GM21515 (cell line): ENCODE measurements around the gene RNF149.
"Not testable (repeated sequence)": the region's sequence is repeated elsewhere in the genome, so short reads cannot be mapped to it uniquely, and the experiment has no call there.

Experiments used
- ATAC-seq: cut with Tn5 transposase; IDR thresholded peaks from one replicate; pipeline ENCODE4 v1.9.1; 2021; ENCODE audit not compliant: unreplicated experiment

RNF149 gene

DNA sequence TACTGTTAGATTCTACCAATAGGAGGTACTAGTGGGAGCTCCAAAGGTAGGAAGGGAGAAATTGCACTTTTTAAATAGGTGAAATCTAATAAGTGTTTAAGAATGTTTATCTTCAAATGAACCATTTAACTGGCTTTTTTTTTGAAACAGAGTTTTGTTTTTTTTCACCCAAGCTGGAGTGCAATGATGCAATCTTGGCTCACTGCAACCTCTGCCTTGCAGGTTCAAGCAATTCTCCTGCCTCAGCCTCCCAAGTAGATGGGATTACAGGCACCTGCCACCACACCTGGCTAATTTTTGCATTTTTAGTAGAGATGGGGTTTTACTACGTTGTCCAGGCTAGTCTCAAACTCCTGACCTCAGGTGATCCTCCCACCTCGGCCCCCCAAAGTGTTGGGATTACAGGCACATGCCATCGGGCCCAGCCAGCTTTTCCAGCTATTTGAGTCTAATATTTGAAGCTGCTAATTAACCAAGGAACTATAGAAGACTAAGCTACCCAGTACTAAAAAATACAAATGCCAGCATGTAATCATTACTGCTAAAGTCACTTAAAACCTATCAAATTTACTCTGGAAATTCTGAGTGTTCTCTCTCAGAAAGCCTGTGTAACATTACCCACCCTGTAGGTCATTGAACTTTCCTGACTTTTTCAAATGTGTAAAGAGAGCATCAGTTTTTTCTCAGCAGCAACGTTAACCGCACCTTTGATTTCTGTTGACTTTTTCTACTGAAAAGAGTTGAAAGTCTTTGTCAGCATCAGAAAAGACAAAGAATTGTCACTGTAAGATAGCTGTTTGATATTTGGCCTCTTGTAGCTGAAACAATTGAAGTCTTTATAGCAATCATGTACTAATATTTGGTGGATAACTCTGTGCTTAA is 24.6 kb upstream of the RNF149 start:
- ATAC-seq: no peak

DNA sequence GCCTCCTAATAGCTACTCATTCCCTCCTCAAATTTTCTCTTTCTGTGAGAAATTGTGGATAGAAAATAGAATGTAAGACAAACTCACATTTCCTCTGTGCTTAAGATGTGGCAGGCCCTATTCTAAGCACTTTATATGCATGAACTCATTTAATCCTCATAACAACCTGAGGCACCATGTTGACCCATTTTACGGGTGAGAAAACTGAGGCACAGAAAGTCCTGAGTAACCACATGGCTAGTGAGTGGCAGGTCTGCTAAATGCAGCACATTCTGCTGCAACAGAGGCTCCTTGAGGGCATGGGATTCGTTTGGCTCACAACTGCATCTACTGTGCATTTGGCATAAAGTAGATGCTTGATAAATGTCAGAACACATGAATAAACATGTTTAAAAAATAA is 22.7 kb upstream of the RNF149 start:
- no peak for ATAC-seq

DNA sequence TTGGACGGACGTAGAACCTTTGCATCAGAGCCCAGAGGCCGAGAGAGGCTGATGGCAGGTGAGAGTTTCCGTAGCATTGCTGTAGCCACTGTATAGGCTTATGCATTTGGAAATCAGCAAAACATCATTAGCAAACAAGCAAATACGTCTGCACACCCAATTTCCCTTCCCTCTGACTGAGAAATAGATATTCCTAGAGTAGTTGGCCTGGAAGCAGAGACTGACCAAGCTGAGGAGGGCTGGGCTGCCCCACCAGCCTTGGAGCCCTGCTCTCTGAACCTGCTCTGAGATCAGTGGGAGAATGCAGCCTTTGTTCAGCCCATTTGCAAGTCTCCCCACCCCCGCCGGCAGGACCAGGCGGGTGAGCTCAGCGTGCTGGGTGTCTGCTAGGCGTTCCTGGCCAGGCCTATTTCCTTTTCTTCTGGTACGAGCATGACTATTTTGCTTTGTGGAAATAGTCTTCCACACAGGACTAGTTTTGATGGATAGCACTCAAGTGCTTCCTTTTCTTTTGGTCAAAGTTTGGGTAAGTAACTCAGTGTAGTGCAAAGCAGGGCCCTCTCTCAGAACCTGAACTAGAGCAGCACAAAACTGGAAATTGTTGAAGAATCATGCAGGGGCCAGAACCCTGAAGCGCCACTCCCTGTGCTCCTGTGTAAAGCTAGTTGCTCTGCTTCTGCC is 21.9 kb upstream of the RNF149 start:
- ATAC-seq: no peak

DNA sequence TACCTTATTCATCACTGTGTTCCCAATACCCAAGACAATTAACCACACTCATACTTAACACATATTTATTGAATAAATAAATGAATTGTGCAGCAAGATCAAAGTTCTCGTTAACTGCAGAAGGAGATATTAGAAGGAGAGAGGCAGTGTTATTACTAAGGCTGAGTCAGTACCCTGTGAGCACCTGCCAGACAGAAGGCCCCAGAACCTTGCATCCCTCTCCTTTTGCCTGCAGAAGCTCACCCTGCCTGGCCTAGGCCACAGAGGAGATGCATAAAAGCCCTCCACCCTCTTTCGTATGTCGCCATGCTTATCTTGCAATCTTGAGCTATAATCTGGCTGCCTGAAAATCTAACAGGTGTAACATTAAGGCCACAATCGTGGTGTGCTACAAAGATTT is 20.5 kb upstream of the RNF149 start:
- no peak for ATAC-seq

DNA sequence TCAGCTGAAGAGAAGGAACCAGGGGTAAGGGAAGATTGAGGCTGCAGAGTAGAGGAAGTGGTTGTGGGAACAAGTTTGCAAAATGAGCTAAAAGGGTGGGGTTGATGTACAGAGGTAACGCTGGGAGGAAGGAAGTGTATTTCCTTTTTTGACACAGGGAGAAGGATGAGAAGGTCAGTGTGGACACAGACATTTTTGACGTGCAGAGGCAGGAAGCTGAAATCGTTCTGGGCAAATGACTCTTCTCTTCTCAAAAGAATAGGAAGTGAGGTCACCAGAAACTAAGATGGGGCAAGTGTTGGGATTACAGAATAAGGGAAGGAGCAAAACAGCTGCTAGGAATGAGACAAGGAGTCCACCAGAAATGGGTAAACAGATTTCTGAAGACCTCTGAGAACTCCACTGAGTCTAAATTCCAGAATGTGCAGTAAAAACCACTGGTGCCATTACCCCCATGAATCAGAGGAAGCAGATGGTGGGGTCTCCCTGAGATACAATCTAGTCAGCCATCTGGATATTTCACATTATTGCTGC is 20.0 kb upstream of the RNF149 start:
- peak; percentile 55 for ATAC-seq

DNA sequence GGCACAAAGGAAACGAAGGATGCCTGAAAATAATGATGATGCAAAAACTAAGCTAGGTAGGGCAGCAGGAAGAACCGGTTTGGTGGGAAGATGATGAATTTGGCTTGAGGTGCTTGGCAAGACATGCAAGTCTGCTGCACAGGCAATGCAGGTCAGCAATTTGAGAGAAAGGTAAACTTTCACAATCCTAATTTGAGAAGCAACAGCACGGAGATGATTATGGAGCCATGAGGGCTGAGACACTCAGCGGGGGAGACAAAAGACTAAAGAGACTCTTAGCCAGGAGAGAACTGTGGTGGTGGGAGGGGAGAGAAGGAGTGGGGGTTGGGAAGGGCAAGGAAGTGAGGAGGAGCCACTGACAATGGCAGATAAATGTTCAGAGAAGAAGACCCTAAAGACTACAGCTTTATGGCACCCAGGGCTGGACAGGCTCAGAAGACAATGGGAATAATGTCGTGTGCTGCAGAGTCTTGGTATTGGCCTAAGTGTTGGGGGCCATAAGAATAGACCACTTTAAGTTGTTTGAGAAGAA is 19.4 kb upstream of the RNF149 start:
- no peak for ATAC-seq

DNA sequence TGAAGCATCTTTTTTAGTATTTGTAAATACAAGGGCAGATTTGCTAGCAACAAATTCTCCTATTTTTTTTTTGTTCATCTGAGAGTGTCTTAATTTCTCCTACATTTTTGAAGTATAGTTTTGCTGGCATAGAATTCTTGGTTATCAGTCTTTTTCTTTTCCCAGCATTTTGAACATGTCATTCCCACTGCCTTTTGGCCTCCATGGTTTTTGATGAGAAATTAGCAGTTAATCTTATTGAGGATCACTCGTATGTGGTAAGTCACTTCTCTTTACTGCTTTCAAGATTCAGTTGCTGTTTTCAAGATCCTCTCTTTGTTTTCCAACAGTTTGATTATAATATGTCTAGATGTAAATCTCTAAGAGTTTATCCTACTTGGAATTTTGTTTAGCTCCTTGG is 16.9 kb upstream of the RNF149 start:
- ATAC-seq: no peak

DNA sequence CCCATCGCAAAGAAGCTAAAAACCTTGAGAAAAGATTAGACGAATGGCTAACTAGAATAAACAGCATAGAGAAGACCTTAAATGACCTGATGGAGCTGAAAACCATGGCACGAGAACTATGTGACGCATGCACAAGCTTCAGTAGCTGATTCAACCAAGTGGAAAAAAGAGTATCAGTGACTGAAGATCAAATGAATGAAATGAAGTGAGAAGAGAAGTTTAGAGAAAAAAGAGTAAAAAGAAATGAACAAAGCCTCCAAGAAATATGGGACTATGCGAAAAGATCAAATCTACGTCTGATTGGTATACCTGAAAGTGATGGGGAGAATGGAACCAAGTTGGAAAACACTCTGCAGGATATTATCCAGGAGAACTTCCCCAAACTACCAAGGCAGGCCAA is 8.1 kb upstream of the RNF149 start:
- not testable (repeated sequence) for ATAC-seq

DNA sequence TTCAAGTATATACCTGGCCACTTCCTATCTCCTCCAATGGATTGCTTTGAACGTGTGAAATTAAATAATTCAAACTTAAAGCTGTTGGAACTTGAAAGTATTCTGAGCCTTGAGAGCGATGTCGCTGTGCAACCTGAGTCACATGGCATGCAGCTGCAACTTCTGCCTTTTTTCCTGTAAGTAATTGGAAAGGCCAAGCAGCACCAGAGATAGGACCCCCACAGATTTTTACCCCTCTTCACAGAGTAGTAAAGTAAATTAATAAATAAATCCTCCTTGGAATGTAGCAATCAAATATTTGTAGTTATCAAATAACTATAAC is 3.2 kb upstream of the RNF149 start:
- no peak for ATAC-seq

DNA sequence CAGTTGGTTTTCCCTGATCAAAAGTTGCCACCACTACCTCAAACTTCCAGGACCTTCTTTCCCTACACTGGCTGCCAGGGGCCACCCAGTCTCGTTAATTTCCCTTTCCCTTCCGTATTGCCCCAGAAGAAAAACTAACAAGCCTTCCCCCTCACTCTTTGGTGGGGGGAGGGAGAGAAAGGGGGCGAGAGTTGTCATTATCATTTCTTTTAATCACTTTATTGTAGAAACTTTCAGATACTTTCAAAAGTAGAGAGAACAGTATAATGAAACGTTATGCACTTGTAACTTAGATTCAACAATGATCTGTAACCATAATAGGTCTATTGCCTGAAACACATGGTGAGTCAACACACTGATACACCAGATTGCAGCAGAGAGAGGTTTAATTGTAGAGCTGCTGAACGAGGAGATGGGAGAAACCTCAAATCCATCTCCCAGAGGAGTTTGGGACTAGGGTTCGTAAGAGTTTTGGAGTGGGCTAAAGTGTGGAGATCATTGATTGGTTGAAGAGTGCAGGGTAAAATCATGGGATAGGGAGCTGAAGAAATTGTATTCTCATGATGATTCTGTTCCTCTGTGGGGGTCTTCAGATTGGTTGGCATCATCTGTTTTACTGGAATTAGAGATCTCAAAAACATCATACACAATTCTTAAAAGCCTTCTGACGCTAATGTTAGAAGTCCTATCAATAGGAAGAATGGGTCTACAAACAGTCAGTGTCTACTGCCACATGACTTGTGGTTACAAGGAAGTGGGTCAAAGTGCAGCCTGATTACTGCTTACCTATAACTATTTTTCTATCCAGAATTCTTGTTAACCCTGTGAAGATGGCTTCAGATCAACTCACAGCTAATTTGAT is 2.6 kb upstream of the RNF149 start:
- no peak for ATAC-seq

DNA sequence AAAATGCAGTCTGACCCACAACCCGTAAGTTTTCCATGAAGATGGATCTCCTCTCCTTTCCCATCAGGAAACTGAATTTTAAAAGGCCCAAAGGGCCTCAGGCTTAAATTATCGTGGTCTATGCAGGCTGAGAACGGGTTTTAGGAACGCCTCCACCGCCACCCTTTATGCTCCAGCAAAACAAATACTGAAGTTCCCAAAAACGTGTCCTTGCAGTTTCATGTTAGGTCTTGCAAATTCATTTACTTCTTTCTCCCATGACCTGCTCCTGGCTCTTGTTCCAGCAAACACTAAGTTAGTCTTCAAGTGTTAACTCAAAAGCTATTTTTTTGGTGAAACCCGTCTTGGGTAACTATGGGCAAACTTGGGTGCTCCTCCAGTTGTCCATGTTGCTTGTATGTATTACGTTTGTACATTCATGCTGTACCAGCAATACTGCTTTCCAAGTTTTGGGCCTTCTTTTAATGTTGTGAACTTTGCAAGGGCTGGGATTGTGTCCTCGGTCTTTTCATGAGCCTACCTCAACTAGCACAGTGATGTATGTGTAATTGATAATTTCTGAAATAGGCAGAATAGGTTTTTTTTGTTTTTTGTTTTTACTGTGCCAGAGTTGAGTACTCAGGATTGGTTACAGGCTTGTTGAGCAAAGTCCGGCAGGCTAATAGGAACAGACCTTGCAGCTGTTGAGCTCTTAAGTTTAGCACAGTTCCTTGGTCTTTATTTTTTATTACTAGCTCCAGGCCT is 1.8 kb upstream of the RNF149 start:
- no peak for ATAC-seq

DNA sequence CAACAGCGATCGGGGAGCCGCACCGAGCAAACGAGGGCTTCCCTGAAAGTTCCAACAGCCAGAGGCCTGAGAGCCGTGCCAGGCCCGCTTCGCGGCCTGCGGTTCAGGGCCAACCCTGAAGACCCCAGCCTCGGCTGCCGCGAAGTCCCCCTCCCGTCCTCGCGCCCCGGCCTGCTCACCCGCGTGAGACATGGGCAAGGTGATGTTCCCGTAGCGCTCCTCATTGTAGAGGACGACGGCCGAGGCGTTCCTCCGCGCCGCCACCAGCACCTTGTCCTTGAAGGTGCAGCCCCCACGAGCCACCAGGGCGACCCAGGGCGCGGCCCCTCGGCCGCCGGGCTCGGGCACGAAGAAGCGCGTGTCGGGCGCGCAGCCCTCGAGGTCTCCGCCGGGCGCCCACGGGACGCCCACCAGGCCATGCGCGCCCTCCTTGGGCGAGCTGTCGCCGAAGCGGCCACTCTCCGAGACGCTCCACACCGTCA is 510 bp downstream of the RNF149 start:
- ATAC-seq: peak; percentile 16

DNA sequence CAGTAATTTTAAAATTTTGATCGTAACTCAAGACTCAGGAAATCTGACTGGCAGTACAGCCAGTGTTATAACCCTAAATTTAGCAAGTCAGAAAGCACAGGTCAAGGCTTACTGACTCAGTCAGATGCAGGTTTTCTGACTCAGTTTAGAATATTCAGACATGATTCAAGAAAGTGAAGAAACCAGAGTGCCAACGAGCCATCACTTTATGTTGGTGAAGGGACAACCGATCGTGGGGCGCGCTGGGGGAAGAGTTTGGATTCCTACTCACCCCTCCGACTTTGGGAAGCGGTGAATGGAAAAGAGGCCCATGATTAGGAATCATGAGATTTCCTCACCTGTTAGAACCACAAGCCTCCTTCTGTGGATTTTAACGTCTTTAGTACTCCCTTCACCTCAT is 998 bp downstream of the RNF149 start:
- no peak for ATAC-seq

DNA sequence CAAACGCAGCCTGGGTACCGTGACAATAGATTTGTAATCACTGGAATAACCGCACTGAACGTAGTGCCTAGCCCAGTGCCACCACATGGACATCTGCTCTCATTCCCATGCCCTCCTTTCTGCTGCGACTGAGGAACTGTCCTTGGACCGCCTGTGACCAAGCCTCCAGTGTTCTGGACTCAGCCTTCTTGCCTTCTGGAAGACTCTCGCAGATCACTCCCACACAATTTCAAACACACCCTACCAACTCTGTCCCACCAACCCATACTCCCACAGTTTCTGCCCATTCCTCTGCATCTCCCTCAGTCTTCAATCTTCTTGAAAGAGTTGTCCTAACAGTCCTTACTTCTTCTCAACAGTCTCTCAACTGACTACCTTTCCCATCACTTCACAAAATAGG is 2.1 kb downstream of the RNF149 start:
- peak; percentile 1 for ATAC-seq

DNA sequence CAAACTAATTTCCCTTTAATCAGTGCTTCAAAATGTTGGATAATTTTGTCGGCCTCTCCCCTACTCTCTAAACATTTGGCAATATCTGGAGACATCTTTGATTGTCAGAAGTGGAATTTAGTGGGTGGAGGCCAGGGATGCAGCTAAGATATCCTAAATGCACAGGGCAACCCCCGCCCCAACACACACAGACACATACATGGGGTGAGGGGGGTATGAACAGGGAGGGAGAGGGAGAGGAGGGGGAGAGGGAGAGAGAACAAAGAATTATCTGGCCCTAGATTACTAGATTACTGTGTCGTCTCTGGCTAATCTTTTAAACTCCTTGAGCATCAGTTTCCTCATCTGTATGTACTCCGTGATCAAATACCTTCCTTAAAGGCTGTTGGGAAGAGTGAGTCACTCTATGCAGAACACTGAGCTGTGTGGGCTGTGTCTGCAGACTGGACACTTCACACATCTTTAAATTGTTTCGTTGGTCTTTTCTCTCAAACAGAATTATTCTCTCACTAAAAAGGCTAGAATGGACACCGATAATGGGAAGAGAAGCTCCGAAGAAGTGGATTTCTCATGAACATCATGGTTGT is 2.9 kb downstream of the RNF149 start:
- ATAC-seq: no peak

DNA sequence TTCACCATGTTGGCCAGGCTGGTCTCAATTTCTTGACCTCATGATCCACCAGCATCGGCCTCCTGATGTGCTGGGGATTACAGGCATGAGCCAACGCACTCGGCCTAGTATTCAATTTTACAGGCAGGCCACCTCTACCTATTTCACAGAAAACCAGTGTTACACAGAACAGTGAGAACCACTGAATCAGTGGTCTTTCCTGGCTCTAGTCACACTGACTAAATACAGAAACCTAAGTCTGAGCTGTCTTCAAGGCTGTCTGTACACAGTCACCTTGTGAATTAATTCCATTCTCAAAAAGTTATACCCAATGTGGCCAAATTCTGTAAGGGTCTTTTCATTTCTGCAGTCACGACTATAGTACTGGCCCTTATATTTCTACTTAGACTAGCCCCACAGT is 3.5 kb downstream of the RNF149 start:
- ATAC-seq: no peak

DNA sequence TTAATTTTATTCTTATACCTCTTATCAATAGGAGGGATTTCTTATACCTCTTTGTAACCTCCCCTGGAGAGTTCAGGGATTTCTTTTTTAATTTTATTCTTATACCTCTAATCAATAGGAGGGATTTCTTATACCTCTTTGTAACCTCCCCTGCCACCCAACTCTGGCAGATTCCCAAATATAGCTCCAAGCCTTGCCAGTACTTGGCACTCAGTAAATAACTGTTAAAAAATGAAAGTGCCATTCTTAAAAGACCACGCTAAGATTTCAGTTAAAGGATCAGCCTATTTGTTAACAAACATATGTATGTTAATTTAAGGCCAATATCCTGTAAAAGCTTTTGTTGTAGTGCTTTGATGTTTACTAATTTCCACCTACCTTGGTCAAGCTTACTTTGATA is 4.8 kb downstream of the RNF149 start:
- ATAC-seq: no peak

DNA sequence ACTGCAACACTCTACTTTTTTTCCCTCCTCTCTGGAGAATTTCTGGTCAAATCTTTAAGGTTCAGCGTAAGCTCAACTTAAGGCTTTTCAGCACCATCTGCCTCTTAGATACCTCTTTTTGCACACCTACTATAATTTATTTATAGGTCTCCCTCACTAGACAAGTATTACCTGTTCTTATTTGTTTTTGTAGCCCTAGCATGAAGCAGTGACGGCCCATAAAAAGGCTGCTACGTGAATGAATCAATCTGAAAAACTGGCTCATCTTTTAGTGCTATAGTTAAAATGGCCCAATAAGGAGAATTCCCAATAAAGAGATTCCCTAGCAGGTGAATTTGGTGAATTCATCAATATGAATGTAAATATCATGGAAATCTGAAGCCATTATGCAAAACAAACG is 6.5 kb downstream of the RNF149 start:
- ATAC-seq: no peak

DNA sequence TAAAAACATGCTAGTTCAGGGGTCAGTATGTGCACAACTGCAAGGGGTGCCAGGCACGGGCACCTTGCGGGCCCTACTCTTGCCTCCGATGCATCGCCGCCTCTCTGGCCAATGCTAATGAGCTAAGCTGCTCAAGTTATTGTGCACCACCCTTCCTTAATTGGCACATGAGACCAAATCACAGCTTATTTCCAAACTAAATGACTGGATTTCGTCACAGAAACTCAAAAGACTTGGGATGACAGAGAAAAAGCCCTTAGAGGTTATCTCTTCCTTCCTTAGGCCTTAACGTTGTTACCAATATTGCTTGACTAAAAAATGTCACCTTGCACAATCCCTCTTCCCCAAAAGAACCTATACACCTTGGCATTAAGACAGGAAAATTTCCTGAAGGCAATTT is 7.7 kb downstream of the RNF149 start:
- no peak for ATAC-seq

DNA sequence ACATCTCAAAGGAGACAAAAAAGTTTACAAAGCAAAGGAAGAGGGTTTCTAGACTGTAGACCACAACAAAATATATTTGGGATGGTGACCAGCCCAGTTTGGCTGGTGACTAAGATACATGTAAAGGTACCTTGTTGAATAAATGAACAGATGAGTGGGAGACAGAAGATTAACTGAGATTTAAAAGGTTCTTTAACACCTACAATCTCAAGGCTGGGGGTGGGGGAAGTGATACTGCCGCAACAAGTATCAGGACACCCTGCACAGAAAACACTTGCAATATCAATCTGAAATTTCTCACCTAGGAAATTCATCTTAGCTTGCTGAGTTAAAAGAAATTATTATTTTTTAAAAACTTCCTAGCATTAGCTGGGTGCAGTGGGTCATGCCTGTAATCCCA is 8.3 kb downstream of the RNF149 start:
- ATAC-seq: no peak
